Heart right ventricle (tissue), 16 donors: ENCODE data around the gene PTX3. TPM values are rescaled to one million over a fixed set of nuclear protein-coding genes. Genes with fewer than 3 reads are reported as not detected.

ENCODE experiments used
- ATAC-seq, 8 donors: fragments of 200-7000 bp; cut with Tn5 transposase; one replicate each; pipeline ENCODE4 v1.9.1; 2020; ENCODE audit warnings: mild to moderate bottlenecking in 8 of 8, moderate library complexity in 8 of 8, moderate number of reproducible peaks in 1 of 8
- DNase-seq, 2 donors: peaks; one replicate each; pipeline ENCODE4 v3.0.0-alpha.2; 2020
- H3K27ac ChIP-seq, 10 donors: fragments of 200-600 bp; sonication (generic) in 2 of 10; one replicate each; pipeline versions ENCODE4 v1.5.0 to v1.8.0; 2020 to 2022; ENCODE audit warnings: mild to moderate bottlenecking in 3 of 10
- H3K27me3 ChIP-seq, 7 donors: fragments of 200-600 bp; one replicate each; pipeline ENCODE4 v1.8.0; 2021 to 2022; ENCODE audit warnings: mild to moderate bottlenecking in 2 of 7
- H3K36me3 ChIP-seq, 9 donors: fragments of 200-600 bp; sonication (generic) in 1 of 9; one replicate each; pipeline versions ENCODE4 v1.5.0 to v1.8.0; 2020 to 2022; ENCODE audit warnings: mild to moderate bottlenecking in 2 of 9
- H3K4me1 ChIP-seq, 9 donors: fragments of 200-600 bp; sonication (generic) in 1 of 9; one replicate each; pipeline versions ENCODE4 v1.5.0 to v1.8.0; 2020 to 2022; ENCODE audit warnings: mild to moderate bottlenecking in 4 of 9
- H3K4me3 ChIP-seq, 10 donors: fragments of 200-600 bp; sonication (generic) in 2 of 10; one replicate each; pipeline versions ENCODE4 v1.5.0 to v1.8.0; 2020 to 2022; ENCODE audit warnings: mild to moderate bottlenecking in 7 of 10, moderate library complexity in 2 of 10
- H3K9me3 ChIP-seq, 11 donors: fragments of 200-600 bp in 10 of 11; sonication (generic) in 2 of 11; one replicate each; pipeline versions ENCODE4 v1.5.0 to v1.8.0; 2013 to 2022; ENCODE audit warnings: mild to moderate bottlenecking in 2 of 11, control low read depth in 1 of 11, moderate library complexity in 1 of 11
- CTCF ChIP-seq, 9 donors: fragments of 200-600 bp; sonication (generic) in 2 of 9; IDR thresholded peaks; one replicate each; pipeline versions ENCODE4 v1.5.0 to v1.8.0; 2021 to 2022; ENCODE audit warnings: antibody characterized with exemption in 9 of 9, mild to moderate bottlenecking in 5 of 9, moderate library complexity in 1 of 9
- WGBS, 2 donors: extraction: QIAGEN DNeasy Blood & Tissue Kit; methylation state at CpG; one replicate each; pipeline ENCODE4 v1.1.7; 2013; ENCODE audit warnings: inconsistent platforms in 1 of 2; 5-methylcytosine and 5-hydroxymethylcytosine counted together
- intact Hi-C, 10 donors: fragments of 100-400 bp; cut with DNase I; formaldehyde crosslinking; loops; one replicate each; pipeline versions ENCODE4 v1.11.1 to v1.14.2; 2022
- polyA plus RNA-seq, 2 donors: library from polyadenylated mRNA; stranded (reverse); fragments of 200-250 nt; gene quantifications; one replicate each; pipeline ENCODE4 v1.2.3, GENCODE V29; 2013
- total RNA-seq, 10 donors: library from RNA; stranded (reverse); fragmentation: NEBNext Ultra II Directional in 3 of 10; extraction: Animal tissue kit (Norgen Biotek cat#: 25700) in 3 of 10; gene quantifications; one replicate each; pipeline versions ENCODE4 v1.2.1 to v1.2.4, GENCODE V29; 2021 to 2023
- donor health status: Arrhythmogenic right ventricular cardiomyopathy.
- donor health status: ischemic (EF 13 %, LVEDD 7.1; RV severe dilation, severe dysfunction).
- donor health status: healthy with polysubstance abuse.
- donor health status: DM: no; HTN: yes; CAD: no.
- donor health status: DM: no; HTN: no; CAD: no.
- donor health status: ischemic (EF 25% LVEDD 6.9; RV normal size, moderate dysfunction).
- donor health status: ischemic (EF 25% LVEDD 5.7; RV mildly dilated, moderate dysfunction).
- donor health status: healthy.
- donor health status: DM: yes; HTN: yes; CAD: no.
- donor health status: Ischemic cardiomyopathy.
- donor health status: ischemic (EF 35%, LVEDD 5.7; RV mildly dilated, moderate dysfunction).
- donor health status: nonischemic (EF 11% LVEDD 7.7; RV severe dilation, severe dysfunction).
- donor health status: DM: yes; HTN: yes; CAD: no.
- donor health status: PGD.
- donor health status: ischemic (EF 29% LVEDD 5.4; RV normal size, mild dysfunction).
- donor health status: nonischemic (EF 23%, LVEDD 6.1; RV moderate dilation, normal function).

PTX3 gene
- total and polyA plus RNA-seq, 12 donors = 0.11 to 29.7 (median 0.39) TPM

DNA sequence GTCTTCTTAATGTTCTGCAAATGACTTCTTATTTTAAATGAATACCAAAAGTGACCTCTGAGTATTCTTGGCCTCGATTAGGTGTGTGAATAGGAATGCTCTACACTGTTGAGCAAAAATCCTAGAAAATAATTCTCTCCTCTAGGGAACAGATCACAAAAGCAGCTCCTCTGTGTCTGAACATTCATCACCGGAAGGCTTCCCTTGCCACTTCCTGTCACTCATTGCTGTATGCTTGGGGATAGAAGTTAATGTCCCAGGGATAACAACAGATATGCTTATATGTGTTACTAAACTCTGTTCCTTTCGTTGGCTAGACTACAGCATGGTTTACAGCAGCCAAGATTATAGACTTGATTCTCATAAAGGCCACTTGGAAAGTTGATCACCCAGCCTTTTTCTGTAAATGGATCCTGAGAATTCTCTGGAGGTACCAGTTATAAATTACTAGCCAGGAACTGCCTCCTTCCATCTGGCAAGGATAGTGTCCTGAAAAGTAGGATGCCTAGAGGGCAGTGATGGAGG, 16.0 kb upstream of the PTX3 start:
- TF ChIP-seq CTCF (IDR thresholded peaks at IDR 0.05) = no peak
- H3K36me3 ChIP-seq = no peaks in the 10 kb centered on the region
- DNase-seq = no peak

DNA sequence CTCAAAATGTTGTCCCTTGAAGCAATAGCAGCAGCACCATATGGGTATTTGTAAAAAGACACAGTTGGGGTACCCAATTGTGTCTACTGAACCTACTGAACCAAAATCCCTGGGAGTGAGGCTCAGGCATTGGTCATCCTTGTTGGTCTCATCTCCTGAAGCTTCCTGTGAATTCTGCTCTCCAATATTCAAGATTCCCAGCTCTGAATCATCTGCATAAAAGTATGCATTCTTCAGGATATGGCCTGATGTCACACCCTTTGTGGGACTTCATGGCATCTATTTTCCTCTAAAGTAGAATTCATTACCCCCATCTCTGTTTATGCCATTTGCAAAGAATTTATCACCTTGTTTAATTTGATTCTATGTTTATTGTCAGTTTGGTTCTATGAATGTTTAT, 13.3 kb upstream of the PTX3 start:
- no peak for ATAC-seq
- intact Hi-C loops = no loop called here

More for the DNA sequence above, 16.0 kb upstream of the PTX3 start:
- Histone ChIP-seq H3K4me3 (no peak overlapping the region), H3K27ac (no peak overlapping the region), H3K4me1 (no peaks in the 10 kb centered on the region), H3K9me3 (no peaks in the 10 kb centered on the region), H3K27me3 (no peaks in the 10 kb centered on the region)
- 57 to 58% methylated on average over 3 of the region's 3 CpGs for WGBS, 2 donors
- ATAC-seq = no peak
- intact Hi-C loops = no loop called here

GRCh38 chr3:157427901-157428300, 8.7 kb upstream of the PTX3 start:
- no peaks in the 10 kb centered on the region for H3K36me3 ChIP-seq
- H3K4me3 ChIP-seq = no peak overlapping the region
- intact Hi-C loops = no loop called here
- TF ChIP-seq CTCF (IDR thresholded peaks at IDR 0.05) = no peak
- H3K4me1 ChIP-seq = peaks cover 0 to 18% (median 0%) of the 10 kb centered on the region in 9 donors
- 69 to 84% methylated on average over 4 of the region's 4 CpGs for WGBS, 2 donors
- H3K27me3 ChIP-seq = no peaks in the 10 kb centered on the region
- no peak for ATAC-seq
- no peak for DNase-seq
- H3K27ac ChIP-seq = no peak overlapping the region
- H3K9me3 ChIP-seq = no peaks in the 10 kb centered on the region

More for the DNA sequence above, 13.3 kb upstream of the PTX3 start:
- H3K4me3 ChIP-seq = no peak overlapping the region
- no peak for TF ChIP-seq CTCF (IDR thresholded peaks at IDR 0.05)
- no peak overlapping the region for H3K27ac ChIP-seq
- no peaks in the 10 kb centered on the region for H3K36me3 ChIP-seq
- DNase-seq = no peak
- H3K27me3 ChIP-seq = no peaks in the 10 kb centered on the region
- no peaks in the 10 kb centered on the region for H3K9me3 ChIP-seq
- no peaks in the 10 kb centered on the region for H3K4me1 ChIP-seq

GRCh38 chr3:157428853-157429252, 7.8 kb upstream of the PTX3 start:
- DNase-seq = no peak
- Histone ChIP-seq H3K27ac (no peak overlapping the region), H3K4me3 (no peak overlapping the region), H3K36me3 (no peaks in the 10 kb centered on the region), H3K27me3 (no peaks in the 10 kb centered on the region), H3K9me3 (no peaks in the 10 kb centered on the region), H3K4me1 (peaks cover 0 to 18% (median 0%) of the 10 kb centered on the region in 9 donors)
- WGBS, 2 donors = 59 to 74% methylated on average over 1 of the region's 1 CpG
- no peak for TF ChIP-seq CTCF (IDR thresholded peaks at IDR 0.05)
- no peak for ATAC-seq
- intact Hi-C loops = no loop called here
